ENCODE measurements around the gene RTF1.

DNA sequence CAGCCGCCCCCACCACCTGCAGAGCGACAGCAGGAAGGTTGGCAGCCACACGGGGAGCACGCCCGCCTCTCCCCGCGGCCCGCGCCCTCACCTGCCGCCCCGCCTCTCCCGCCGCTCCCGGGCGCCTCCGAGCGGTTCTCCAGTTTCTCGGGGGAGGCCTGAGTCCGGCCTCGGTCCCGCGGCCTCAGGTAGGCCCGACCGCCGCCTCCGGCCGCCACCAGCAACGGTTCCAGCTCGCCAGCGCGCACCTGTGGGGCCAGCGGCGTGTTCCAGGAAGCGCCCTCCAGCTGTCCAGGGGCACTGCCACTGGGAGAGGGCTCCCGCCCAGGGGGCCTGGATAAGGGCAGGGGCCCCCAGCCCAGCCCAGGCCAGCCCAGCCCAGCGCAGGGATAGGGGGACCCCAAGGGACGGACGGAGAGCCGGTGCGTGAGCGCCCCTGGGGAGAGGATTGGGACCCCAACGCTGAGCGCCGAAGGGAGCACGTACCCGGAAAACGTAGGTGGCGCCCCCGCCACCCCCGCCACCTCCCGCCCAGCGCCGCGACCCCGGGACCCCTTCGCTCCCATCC lies 94.5 kb downstream of the RTF1 start:
- TF ChIP-seq EP300 (IDR thresholded peaks at IDR 0.05) (no peak), POLR2A (IDR thresholded peaks at IDR 0.05) (no peak)
- TF ChIP-seq, protein P1, sequence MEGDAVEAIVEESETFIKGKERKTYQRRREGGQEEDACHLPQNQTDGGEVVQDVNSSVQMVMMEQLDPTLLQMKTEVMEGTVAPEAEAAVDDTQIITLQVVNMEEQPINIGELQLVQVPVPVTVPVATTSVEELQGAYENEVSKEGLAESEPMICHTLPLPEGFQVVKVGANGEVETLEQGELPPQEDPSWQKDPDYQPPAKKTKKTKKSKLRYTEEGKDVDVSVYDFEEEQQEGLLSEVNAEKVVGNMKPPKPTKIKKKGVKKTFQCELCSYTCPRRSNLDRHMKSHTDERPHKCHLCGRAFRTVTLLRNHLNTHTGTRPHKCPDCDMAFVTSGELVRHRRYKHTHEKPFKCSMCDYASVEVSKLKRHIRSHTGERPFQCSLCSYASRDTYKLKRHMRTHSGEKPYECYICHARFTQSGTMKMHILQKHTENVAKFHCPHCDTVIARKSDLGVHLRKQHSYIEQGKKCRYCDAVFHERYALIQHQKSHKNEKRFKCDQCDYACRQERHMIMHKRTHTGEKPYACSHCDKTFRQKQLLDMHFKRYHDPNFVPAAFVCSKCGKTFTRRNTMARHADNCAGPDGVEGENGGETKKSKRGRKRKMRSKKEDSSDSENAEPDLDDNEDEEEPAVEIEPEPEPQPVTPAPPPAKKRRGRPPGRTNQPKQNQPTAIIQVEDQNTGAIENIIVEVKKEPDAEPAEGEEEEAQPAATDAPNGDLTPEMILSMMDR (IDR thresholded peaks at IDR 0.05), result no peak
